Activated CD4-positive, alpha-beta T cell treated with anti-CD3 and anti-CD28 coated beads, Interleukin-10, Interleukin-2, amounts not matched to agents 100 ng/mL and 50 ng/mL, durations not matched to agents 16 hours and 8 hours (primary cell): Measurements from ENCODE around the gene RAPGEF1.

ENCODE experiments used
- DNase-seq: peaks from one replicate; pipeline ENCODE4 v3.0.0-alpha.2; 2020

Gene RAPGEF1

GRCh38 chr9:131597246-131597645, 142.6 kb downstream of the RAPGEF1 start:
- no peak for DNase-seq

- DNase-seq, result no peak
Measured at GRCh38 chr9:131596430-131596743, 143.5 kb downstream of the RAPGEF1 start.

GRCh38 chr9:131595696-131596429, 144.0 kb downstream of the RAPGEF1 start:
- DNase-seq, result no peak

- no peak for DNase-seq
Measured at GRCh38 chr9:131594906-131595665, 144.8 kb downstream of the RAPGEF1 start.

- no peak for DNase-seq
Measured at GRCh38 chr9:131593936-131594665, 145.8 kb downstream of the RAPGEF1 start.

- DNase-seq, result no peak
Measured at GRCh38 chr9:131593091-131593820, 146.6 kb downstream of the RAPGEF1 start.

GRCh38 chr9:131591845-131592208, 148.0 kb downstream of the RAPGEF1 start:
- DNase-seq, result no peak

GRCh38 chr9:131590907-131591844, 148.7 kb downstream of the RAPGEF1 start:
- peak; percentile 81 for DNase-seq

- DNase-seq, result peak; percentile 45
Measured at GRCh38 chr9:131590449-131590848, 149.4 kb downstream of the RAPGEF1 start.

- DNase-seq, result no peak
Measured at GRCh38 chr9:131589993-131590392, 149.9 kb downstream of the RAPGEF1 start.

- no peak for DNase-seq
Measured at GRCh38 chr9:131589124-131589711, 150.7 kb downstream of the RAPGEF1 start.

- DNase-seq, result no peak
Measured at GRCh38 chr9:131588396-131588795, 151.5 kb downstream of the RAPGEF1 start.

GRCh38 chr9:131587906-131588305, 152.0 kb downstream of the RAPGEF1 start:
- DNase-seq, result no peak

- no peak for DNase-seq
Measured at GRCh38 chr9:131587331-131587730, 152.5 kb downstream of the RAPGEF1 start.

- peak; percentile 83 for DNase-seq
Measured at GRCh38 chr9:131585375-131585774, 154.5 kb downstream of the RAPGEF1 start.

- peak; percentile 21 for DNase-seq
Measured at GRCh38 chr9:131584858-131585257, 155.0 kb downstream of the RAPGEF1 start.

GRCh38 chr9:131583836-131584555, 155.9 kb downstream of the RAPGEF1 start:
- DNase-seq, result no peak

GRCh38 chr9:131583337-131583645, 156.6 kb downstream of the RAPGEF1 start:
- no peak for DNase-seq

- no peak for DNase-seq
Measured at GRCh38 chr9:131582466-131583336, 157.2 kb downstream of the RAPGEF1 start.

GRCh38 chr9:131582056-131582455, 157.8 kb downstream of the RAPGEF1 start:
- DNase-seq, result no peak
